Ishikawa (cell line): Measurements from ENCODE around the gene DYNLT5.

Experiments used
- CEBPB ChIP-seq: IDR thresholded peaks from 2 replicates; pipeline ENCODE4 v1.6.1; 2012
- CREB1 ChIP-seq: IDR thresholded peaks from 2 replicates; pipeline ENCODE4 v1.6.1; 2012; ENCODE audit warnings: low read depth
- EGR1 ChIP-seq: IDR thresholded peaks from 2 replicates; pipeline ENCODE4 v1.6.1; 2012
- EP300 ChIP-seq: IDR thresholded peaks from 2 replicates; pipeline ENCODE4 v1.6.1; 2012; ENCODE audit warnings: borderline replicate concordance
- FOXM1 ChIP-seq: IDR thresholded peaks from 2 replicates; pipeline ENCODE4 v1.6.1; 2012; ENCODE audit warnings: low read depth, borderline replicate concordance
- NFIC ChIP-seq: IDR thresholded peaks from 2 replicates; pipeline ENCODE4 v1.6.1; 2012
- RAD21 ChIP-seq: IDR thresholded peaks from 2 replicates; pipeline ENCODE4 v1.6.1; 2012; ENCODE audit warnings: low read depth
- TCF12 ChIP-seq: IDR thresholded peaks from 2 replicates; pipeline ENCODE4 v1.6.1; 2012; ENCODE audit warnings: low read depth
- TEAD4 ChIP-seq: IDR thresholded peaks from 2 replicates; pipeline ENCODE4 v1.6.1; 2012
- YY1 ChIP-seq: IDR thresholded peaks from 2 replicates; pipeline ENCODE4 v1.6.1; 2012; ENCODE audit warnings: low read depth
- ZBTB7A ChIP-seq: IDR thresholded peaks from 2 replicates; pipeline ENCODE4 v1.6.1; 2012; ENCODE audit warnings: low read depth
- TF ChIP-seq, protein P1 (sequence below): IDR thresholded peaks from 2 replicates; pipeline ENCODE4 v1.6.1; 2012
- TF ChIP-seq, protein P2 (sequence below): IDR thresholded peaks from 2 replicates; pipeline ENCODE4 v1.6.1; 2012
- TF ChIP-seq, protein P3 (sequence below): IDR thresholded peaks from 2 replicates; pipeline ENCODE4 v1.6.1; 2012; ENCODE audit warnings: low read depth, mild to moderate bottlenecking

DYNLT5 gene

DNA sequence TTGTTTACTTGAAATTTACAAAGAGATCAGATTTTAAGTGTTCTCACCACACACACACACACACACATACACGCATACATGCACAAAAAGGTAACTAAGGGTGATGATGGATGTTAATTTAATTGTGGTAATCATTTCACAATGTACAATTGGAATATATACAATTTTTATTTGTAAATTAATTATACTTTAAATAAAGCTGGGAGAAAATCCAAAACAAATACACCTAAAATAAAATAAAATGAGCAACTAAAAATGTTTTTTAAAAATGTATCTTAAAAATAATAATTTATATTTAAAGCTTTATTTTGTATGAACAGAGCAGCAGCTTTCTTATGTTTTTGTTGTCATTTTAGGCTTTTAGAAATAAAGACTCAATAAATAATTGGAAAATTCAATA lies 57.0 kb downstream of the DYNLT5 start:
- TF ChIP-seq NFIC (no peak), FOXM1 (no peak), CREB1 (no peak), TCF12 (no peak)

DNA sequence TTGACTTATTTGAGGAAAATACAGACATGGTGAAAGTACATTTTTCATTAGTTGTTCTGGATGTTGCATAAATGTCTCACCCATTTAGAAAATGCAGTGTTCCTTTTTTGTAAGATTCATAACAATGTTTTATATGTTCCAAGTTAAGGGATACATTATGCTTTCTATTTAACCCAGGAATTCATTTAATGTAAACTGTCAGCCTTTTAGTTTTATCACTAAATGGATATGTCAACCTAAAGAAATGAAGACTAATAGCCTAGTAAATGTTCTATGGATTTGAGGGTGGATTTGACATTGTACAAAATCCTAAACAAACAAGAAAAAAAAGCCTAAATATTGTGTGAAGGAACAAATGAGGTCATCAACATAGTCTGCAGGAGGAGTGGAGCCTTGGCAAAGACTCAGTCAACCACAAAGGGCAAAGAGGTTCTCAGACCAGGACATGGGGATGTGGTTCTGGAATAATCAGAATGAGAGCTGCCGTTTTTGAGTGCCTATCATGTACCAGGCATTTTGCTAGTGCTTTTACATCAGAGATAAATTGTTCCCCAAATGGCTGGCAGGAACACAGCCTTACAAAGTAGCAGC lies 57.6 kb downstream of the DYNLT5 start:
- TF ChIP-seq CREB1 = no peak
- no peak for TF ChIP-seq ZBTB7A
- TF ChIP-seq, protein P1, sequence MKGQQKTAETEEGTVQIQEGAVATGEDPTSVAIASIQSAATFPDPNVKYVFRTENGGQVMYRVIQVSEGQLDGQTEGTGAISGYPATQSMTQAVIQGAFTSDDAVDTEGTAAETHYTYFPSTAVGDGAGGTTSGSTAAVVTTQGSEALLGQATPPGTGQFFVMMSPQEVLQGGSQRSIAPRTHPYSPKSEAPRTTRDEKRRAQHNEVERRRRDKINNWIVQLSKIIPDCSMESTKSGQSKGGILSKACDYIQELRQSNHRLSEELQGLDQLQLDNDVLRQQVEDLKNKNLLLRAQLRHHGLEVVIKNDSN = no peak
- TF ChIP-seq, protein P2, sequence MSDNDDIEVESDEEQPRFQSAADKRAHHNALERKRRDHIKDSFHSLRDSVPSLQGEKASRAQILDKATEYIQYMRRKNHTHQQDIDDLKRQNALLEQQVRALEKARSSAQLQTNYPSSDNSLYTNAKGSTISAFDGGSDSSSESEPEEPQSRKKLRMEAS = no peak
- TF ChIP-seq YY1 = no peak
- no peak for TF ChIP-seq EGR1
- TF ChIP-seq TEAD4 = no peak
- no peak for TF ChIP-seq NFIC
- no peak for TF ChIP-seq CEBPB
- no peak for TF ChIP-seq RAD21
- no peak for TF ChIP-seq TCF12
- TF ChIP-seq FOXM1 = no peak
- TF ChIP-seq EP300 = no peak
- TF ChIP-seq, protein P3, sequence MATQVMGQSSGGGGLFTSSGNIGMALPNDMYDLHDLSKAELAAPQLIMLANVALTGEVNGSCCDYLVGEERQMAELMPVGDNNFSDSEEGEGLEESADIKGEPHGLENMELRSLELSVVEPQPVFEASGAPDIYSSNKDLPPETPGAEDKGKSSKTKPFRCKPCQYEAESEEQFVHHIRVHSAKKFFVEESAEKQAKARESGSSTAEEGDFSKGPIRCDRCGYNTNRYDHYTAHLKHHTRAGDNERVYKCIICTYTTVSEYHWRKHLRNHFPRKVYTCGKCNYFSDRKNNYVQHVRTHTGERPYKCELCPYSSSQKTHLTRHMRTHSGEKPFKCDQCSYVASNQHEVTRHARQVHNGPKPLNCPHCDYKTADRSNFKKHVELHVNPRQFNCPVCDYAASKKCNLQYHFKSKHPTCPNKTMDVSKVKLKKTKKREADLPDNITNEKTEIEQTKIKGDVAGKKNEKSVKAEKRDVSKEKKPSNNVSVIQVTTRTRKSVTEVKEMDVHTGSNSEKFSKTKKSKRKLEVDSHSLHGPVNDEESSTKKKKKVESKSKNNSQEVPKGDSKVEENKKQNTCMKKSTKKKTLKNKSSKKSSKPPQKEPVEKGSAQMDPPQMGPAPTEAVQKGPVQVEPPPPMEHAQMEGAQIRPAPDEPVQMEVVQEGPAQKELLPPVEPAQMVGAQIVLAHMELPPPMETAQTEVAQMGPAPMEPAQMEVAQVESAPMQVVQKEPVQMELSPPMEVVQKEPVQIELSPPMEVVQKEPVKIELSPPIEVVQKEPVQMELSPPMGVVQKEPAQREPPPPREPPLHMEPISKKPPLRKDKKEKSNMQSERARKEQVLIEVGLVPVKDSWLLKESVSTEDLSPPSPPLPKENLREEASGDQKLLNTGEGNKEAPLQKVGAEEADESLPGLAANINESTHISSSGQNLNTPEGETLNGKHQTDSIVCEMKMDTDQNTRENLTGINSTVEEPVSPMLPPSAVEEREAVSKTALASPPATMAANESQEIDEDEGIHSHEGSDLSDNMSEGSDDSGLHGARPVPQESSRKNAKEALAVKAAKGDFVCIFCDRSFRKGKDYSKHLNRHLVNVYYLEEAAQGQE = no peak

DNA sequence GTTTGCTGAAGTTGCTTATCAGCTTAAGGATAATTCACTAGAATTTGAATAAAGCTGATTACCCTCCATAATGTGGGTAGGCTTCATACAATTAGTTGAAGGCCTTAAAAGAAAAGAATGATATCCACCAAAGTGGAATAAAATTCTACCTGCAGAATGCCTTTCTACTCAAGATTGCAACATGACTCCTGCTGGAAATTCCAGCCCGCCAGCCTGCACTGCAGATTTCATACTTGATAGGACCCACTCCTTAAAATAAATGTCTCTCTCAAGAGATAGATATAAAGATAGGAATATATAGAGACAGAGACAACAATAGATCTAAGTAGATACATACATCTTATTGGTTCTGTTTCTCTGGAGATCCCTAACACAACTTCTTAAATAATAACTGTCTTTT lies 72.5 kb downstream of the DYNLT5 start:
- no peak for TF ChIP-seq EP300
